ENCODE data around the gene SEMA6B.

DNA sequence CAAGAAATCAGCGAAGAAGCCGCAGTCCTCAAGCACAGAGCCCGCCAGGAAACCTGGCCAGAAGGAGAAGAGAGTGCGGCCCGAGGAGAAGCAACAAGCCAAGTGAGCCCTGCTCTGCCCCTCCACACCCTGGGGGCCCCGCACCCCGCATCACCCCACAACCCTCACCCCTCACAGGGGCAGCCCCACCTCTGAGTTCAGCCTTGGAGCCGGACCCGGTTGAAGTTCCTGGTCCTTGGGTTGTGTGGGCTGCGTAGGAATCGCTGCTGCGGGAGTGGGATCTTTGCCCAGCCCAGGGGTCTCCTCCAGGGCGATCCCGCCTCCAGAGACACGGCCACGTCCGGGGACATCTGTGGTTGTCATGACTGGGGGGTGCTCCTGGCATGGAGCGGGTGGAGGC is 63.2 kb downstream of the SEMA6B start:
- TF ChIP-seq RAD21 (IDR thresholded peaks at IDR 0.05; ENCODE audit: insufficient read depth, low read depth, low read length) (no peak), NR2F1 (conservative IDR thresholded peaks at IDR 0.05) (no peak), MYC (IDR thresholded peaks at IDR 0.05; ENCODE audit: insufficient read depth, insufficient read length, insufficient replicate concordance, low read length, severe bottlenecking) (no peak), NRF1 (conservative IDR thresholded peaks at IDR 0.05; ENCODE audit: low read depth, low read length) (no peak), ETV6 (conservative IDR thresholded peaks at IDR 0.05 in 1 of 2, IDR thresholded peaks at IDR 0.05 in 1 of 2; ENCODE audit: borderline replicate concordance in 1 of 2, low read depth in 1 of 2) (no peak), POLR2A (IDR thresholded peaks at IDR 0.05; ENCODE audit: low read depth, low read length) (no peak), SRF (IDR thresholded peaks at IDR 0.05; ENCODE audit: low read depth in 2 of 2, low read length in 2 of 2) (no peak), SPI1 (IDR thresholded peaks at IDR 0.05; ENCODE audit: borderline replicate concordance, insufficient read depth, low read depth, low read length) (no peak), HCFC1 (IDR thresholded peaks at IDR 0.05; ENCODE audit: low read length) (no peak), JUND (IDR thresholded peaks at IDR 0.05; ENCODE audit: low read depth, low read length) (no peak)
- TF ChIP-seq, protein P1, sequence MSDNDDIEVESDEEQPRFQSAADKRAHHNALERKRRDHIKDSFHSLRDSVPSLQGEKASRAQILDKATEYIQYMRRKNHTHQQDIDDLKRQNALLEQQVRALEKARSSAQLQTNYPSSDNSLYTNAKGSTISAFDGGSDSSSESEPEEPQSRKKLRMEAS (IDR thresholded peaks at IDR 0.05; ENCODE audit: low read depth, low read length), result no peak
- TF ChIP-seq, protein P2, sequence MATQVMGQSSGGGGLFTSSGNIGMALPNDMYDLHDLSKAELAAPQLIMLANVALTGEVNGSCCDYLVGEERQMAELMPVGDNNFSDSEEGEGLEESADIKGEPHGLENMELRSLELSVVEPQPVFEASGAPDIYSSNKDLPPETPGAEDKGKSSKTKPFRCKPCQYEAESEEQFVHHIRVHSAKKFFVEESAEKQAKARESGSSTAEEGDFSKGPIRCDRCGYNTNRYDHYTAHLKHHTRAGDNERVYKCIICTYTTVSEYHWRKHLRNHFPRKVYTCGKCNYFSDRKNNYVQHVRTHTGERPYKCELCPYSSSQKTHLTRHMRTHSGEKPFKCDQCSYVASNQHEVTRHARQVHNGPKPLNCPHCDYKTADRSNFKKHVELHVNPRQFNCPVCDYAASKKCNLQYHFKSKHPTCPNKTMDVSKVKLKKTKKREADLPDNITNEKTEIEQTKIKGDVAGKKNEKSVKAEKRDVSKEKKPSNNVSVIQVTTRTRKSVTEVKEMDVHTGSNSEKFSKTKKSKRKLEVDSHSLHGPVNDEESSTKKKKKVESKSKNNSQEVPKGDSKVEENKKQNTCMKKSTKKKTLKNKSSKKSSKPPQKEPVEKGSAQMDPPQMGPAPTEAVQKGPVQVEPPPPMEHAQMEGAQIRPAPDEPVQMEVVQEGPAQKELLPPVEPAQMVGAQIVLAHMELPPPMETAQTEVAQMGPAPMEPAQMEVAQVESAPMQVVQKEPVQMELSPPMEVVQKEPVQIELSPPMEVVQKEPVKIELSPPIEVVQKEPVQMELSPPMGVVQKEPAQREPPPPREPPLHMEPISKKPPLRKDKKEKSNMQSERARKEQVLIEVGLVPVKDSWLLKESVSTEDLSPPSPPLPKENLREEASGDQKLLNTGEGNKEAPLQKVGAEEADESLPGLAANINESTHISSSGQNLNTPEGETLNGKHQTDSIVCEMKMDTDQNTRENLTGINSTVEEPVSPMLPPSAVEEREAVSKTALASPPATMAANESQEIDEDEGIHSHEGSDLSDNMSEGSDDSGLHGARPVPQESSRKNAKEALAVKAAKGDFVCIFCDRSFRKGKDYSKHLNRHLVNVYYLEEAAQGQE (IDR thresholded peaks at IDR 0.05; ENCODE audit: low read depth, low read length), result no peak
- TF ChIP-seq, protein P3, sequence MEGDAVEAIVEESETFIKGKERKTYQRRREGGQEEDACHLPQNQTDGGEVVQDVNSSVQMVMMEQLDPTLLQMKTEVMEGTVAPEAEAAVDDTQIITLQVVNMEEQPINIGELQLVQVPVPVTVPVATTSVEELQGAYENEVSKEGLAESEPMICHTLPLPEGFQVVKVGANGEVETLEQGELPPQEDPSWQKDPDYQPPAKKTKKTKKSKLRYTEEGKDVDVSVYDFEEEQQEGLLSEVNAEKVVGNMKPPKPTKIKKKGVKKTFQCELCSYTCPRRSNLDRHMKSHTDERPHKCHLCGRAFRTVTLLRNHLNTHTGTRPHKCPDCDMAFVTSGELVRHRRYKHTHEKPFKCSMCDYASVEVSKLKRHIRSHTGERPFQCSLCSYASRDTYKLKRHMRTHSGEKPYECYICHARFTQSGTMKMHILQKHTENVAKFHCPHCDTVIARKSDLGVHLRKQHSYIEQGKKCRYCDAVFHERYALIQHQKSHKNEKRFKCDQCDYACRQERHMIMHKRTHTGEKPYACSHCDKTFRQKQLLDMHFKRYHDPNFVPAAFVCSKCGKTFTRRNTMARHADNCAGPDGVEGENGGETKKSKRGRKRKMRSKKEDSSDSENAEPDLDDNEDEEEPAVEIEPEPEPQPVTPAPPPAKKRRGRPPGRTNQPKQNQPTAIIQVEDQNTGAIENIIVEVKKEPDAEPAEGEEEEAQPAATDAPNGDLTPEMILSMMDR (IDR thresholded peaks at IDR 0.05 in 2 of 3, conservative IDR thresholded peaks at IDR 0.05 in 1 of 3; ENCODE audit: control insufficient read depth in 2 of 3, extremely low read depth in 1 of 3, insufficient read depth in 1 of 3, low read depth in 3 of 3, low read length in 3 of 3), result no peak

Measured in GM12878 (cell line).